OCI-LY1 (cell line): ENCODE results near the gene RPS6KA2.

Source experiments
- EZH2 ChIP-seq: fragments of 200-600 bp; sonication (generic), shearing (Covaris generic); IDR thresholded peaks from 2 replicates; pipeline ENCODE4 v1.8.0; 2017; ENCODE audit warnings: borderline replicate concordance, mixed run types, mild to moderate bottlenecking, antibody characterized with exemption, low read length, moderate library complexity, mixed read lengths
- TF ChIP-seq, protein P1 (sequence below): fragments of 200-600 bp; sonication (generic), shearing (Covaris generic); IDR thresholded peaks from 2 replicates; pipeline ENCODE4 v1.5.1; 2017; ENCODE audit warnings: mild to moderate bottlenecking, antibody characterized with exemption, low read length, moderate library complexity, mixed read lengths

DNA sequence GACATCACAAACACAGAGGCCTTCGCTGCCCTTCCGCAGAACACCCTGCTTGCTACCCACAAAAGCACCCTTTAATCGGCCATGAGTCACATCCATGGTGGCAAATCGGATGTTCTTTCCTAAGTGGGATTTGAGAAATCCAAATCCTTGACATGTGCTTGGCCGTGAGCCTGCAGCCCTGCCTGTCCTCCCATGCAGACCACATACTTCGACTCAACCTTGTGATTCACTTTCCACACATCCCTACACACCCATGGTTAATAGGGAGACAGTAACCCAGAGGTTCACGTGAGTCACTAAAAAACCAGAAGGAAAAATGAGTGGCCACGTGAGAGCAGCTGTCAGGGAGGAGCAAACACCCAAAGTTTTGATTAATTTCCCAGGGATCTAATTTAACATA, 59.9 kb downstream of the RPS6KA2 start:
- TF ChIP-seq, protein P1, sequence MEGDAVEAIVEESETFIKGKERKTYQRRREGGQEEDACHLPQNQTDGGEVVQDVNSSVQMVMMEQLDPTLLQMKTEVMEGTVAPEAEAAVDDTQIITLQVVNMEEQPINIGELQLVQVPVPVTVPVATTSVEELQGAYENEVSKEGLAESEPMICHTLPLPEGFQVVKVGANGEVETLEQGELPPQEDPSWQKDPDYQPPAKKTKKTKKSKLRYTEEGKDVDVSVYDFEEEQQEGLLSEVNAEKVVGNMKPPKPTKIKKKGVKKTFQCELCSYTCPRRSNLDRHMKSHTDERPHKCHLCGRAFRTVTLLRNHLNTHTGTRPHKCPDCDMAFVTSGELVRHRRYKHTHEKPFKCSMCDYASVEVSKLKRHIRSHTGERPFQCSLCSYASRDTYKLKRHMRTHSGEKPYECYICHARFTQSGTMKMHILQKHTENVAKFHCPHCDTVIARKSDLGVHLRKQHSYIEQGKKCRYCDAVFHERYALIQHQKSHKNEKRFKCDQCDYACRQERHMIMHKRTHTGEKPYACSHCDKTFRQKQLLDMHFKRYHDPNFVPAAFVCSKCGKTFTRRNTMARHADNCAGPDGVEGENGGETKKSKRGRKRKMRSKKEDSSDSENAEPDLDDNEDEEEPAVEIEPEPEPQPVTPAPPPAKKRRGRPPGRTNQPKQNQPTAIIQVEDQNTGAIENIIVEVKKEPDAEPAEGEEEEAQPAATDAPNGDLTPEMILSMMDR: no peak
- no peak for TF ChIP-seq EZH2
